HEK293 (cell line): ENCODE measurements around the gene SRP19.

ENCODE experiments used
- BCL11B ChIP-seq: fragments of 450-650 bp; formaldehyde crosslinking; IDR thresholded peaks from 2 replicates; pipeline ENCODE4 v1.5.1; 2016; ENCODE audit warnings: low read depth, missing biosample characterization, missing genetic modification characterization
- CTCF ChIP-seq: fragments of 450-650 bp; formaldehyde crosslinking; IDR thresholded peaks from 2 replicates; pipeline ENCODE4 v1.5.1; 2016; ENCODE audit warnings: missing biosample characterization, missing genetic modification characterization
- FEZF1 ChIP-seq: fragments of 450-650 bp; formaldehyde crosslinking; IDR thresholded peaks from 2 replicates; pipeline ENCODE4 v1.5.1; 2016; ENCODE audit warnings: missing biosample characterization, missing genetic modification characterization
- HOXA7 ChIP-seq: sonication (generic); formaldehyde crosslinking; IDR thresholded peaks from 2 replicates; pipeline ENCODE4 v1.8.1; 2022; ENCODE audit warnings: missing genetic modification reagents, borderline replicate concordance
- HOXD13 ChIP-seq: sonication (generic); formaldehyde crosslinking; IDR thresholded peaks from 2 replicates; pipeline ENCODE4 v1.8.0; 2022; ENCODE audit warnings: missing genetic modification reagents, borderline replicate concordance
- INSM2 ChIP-seq: fragments of 450-650 bp; formaldehyde crosslinking; IDR thresholded peaks from 2 replicates; pipeline ENCODE4 v1.5.1; 2016; ENCODE audit warnings: missing biosample characterization, missing genetic modification characterization
- KLF7 ChIP-seq: fragments of 450-650 bp; formaldehyde crosslinking; IDR thresholded peaks from 2 replicates; pipeline ENCODE4 v1.5.1; 2016; ENCODE audit warnings: missing biosample characterization, missing genetic modification characterization, borderline replicate concordance
- KLF8 ChIP-seq: fragments of 450-650 bp; formaldehyde crosslinking; IDR thresholded peaks from 2 replicates; pipeline ENCODE4 v1.5.1; 2016; ENCODE audit warnings: missing biosample characterization, missing genetic modification characterization
- TSHZ1 ChIP-seq: fragments of 450-650 bp; formaldehyde crosslinking; IDR thresholded peaks from 2 replicates; pipeline ENCODE4 v1.5.1; 2016; ENCODE audit warnings: missing biosample characterization, missing genetic modification characterization, borderline replicate concordance
- ZBTB1 ChIP-seq: fragments of 450-650 bp; formaldehyde crosslinking; IDR thresholded peaks from 2 replicates; pipeline ENCODE4 v1.5.1; 2016; ENCODE audit warnings: missing biosample characterization, missing genetic modification characterization
- ZBTB11 ChIP-seq: fragments of 450-650 bp; formaldehyde crosslinking; conservative IDR thresholded peaks from 2 replicates; pipeline ENCODE4 v1.5.1; 2016; ENCODE audit warnings: low read depth, missing biosample characterization, missing genetic modification characterization
- ZBTB20 ChIP-seq: fragments of 450-650 bp; formaldehyde crosslinking; IDR thresholded peaks from 2 replicates; pipeline ENCODE4 v1.5.1; 2016; ENCODE audit warnings: missing biosample characterization, missing genetic modification characterization
- ZBTB6 ChIP-seq: fragments of 450-650 bp; formaldehyde crosslinking; IDR thresholded peaks from 2 replicates; pipeline ENCODE4 v1.5.1; 2017; ENCODE audit warnings: missing biosample characterization, missing genetic modification characterization
- ZNF16 ChIP-seq: fragments of 450-650 bp; formaldehyde crosslinking; IDR thresholded peaks from 2 replicates; pipeline ENCODE4 v1.5.1; 2016; ENCODE audit warnings: low read depth, missing biosample characterization, missing genetic modification characterization
- ZNF169 ChIP-seq: fragments of 450-650 bp; formaldehyde crosslinking; IDR thresholded peaks from 2 replicates; pipeline ENCODE4 v1.5.1; 2016; ENCODE audit warnings: missing biosample characterization, missing genetic modification characterization
- ZNF18 ChIP-seq: fragments of 450-650 bp; formaldehyde crosslinking; IDR thresholded peaks from 2 replicates; pipeline ENCODE4 v1.5.1; 2016; ENCODE audit warnings: missing biosample characterization, missing genetic modification characterization
- ZNF2 ChIP-seq: fragments of 450-650 bp; formaldehyde crosslinking; IDR thresholded peaks from 2 replicates; pipeline ENCODE4 v1.5.1; 2016; ENCODE audit warnings: missing biosample characterization, missing genetic modification characterization
- ZNF214 ChIP-seq: fragments of 450-650 bp; formaldehyde crosslinking; IDR thresholded peaks from 2 replicates; pipeline ENCODE4 v1.5.1; 2017; ENCODE audit warnings: missing biosample characterization, mild to moderate bottlenecking, missing genetic modification characterization, borderline replicate concordance
- ZNF366 ChIP-seq: fragments of 450-650 bp; formaldehyde crosslinking; conservative IDR thresholded peaks from 2 replicates; pipeline ENCODE4 v1.5.1; 2016; ENCODE audit warnings: missing biosample characterization, missing genetic modification characterization
- ZNF394 ChIP-seq: fragments of 450-650 bp; formaldehyde crosslinking; IDR thresholded peaks from 2 replicates; pipeline ENCODE4 v1.5.1; 2016; ENCODE audit warnings: missing biosample characterization, missing genetic modification characterization, mild to moderate bottlenecking, moderate library complexity, borderline replicate concordance
- ZNF473 ChIP-seq: fragments of 450-650 bp; formaldehyde crosslinking; IDR thresholded peaks from 2 replicates; pipeline ENCODE4 v1.5.1; 2017; ENCODE audit warnings: missing biosample characterization, missing genetic modification characterization
- ZNF544 ChIP-seq: fragments of 450-650 bp; formaldehyde crosslinking; IDR thresholded peaks from 2 replicates; pipeline ENCODE4 v1.5.0; 2017; ENCODE audit warnings: missing biosample characterization, missing genetic modification characterization
- ZNF629 ChIP-seq: fragments of 450-650 bp; formaldehyde crosslinking; IDR thresholded peaks from 2 replicates; pipeline ENCODE4 v1.5.1; 2017; ENCODE audit warnings: missing biosample characterization, missing genetic modification characterization
- ZNF76 ChIP-seq: fragments of 450-650 bp; formaldehyde crosslinking; IDR thresholded peaks from 2 replicates; pipeline ENCODE4; 2016; ENCODE audit warnings: low read depth, missing biosample characterization, missing genetic modification characterization, borderline replicate concordance
- ZNF768 ChIP-seq: fragments of 450-650 bp; formaldehyde crosslinking; IDR thresholded peaks from 2 replicates; pipeline ENCODE4 v1.5.1; 2018; ENCODE audit warnings: missing biosample characterization, mild to moderate bottlenecking, missing genetic modification characterization
- ZNF791 ChIP-seq: fragments of 450-650 bp; formaldehyde crosslinking; IDR thresholded peaks from 2 replicates; pipeline ENCODE4 v1.5.1; 2016; ENCODE audit warnings: missing biosample characterization, missing genetic modification characterization
- ZXDB ChIP-seq: fragments of 450-650 bp; formaldehyde crosslinking; IDR thresholded peaks from 2 replicates; pipeline ENCODE4 v1.5.1; 2016; ENCODE audit warnings: missing biosample characterization, missing genetic modification characterization

Gene SRP19

GRCh38 chr5:112863549-112863948 lies 2.5 kb downstream of the SRP19 start (continued):
- TF ChIP-seq ZBTB1 (tag by site-specific recombination) (no peak), ZNF214 (tag by site-specific recombination) (no peak), ZBTB11 (tag by site-specific recombination) (no peak), ZBTB20 (no peak; the same call in 1 of the 2 replicates), ZNF629 (tag by site-specific recombination) (0 out of 2 replicates have a peak, but pooled peaks have one; percentile 10), KLF8 (no peak), ZNF2 (tag by site-specific recombination) (no peak), ZNF16 (tag by site-specific recombination) (no peak), INSM2 (tag by site-specific recombination) (no peak), FEZF1 (tag by site-specific recombination) (0 out of 2 replicates have a peak, but pooled peaks have one; percentile 35), CTCF (tag by site-specific recombination) (no peak), ZNF768 (tag by site-specific recombination) (no peak), ZBTB6 (tag by site-specific recombination) (peak; percentile 87), ZNF18 (peak; percentile 47; the same call in 1 of the 2 replicates), ZNF366 (no peak), ZNF76 (no peak), HOXD13 (CRISPR knock-in tag) (no peak), ZNF169 (no peak), BCL11B (tag by site-specific recombination) (no peak), ZNF473 (no peak), TSHZ1 (tag by site-specific recombination) (no peak), ZXDB (tag by site-specific recombination) (0 out of 2 replicates have a peak, but pooled peaks have one; percentile 24), ZNF791 (tag by site-specific recombination) (no peak), KLF7 (tag by site-specific recombination) (no peak), HOXA7 (CRISPR knock-in tag) (no peak), ZNF394 (peak; percentile 36; the same call in 1 of the 2 replicates), ZNF544 (tag by site-specific recombination) (no peak)
